AG04450 (cell line): Measurements from ENCODE around the gene CLCN4. TPM values are rescaled to one million over a fixed set of nuclear protein-coding genes. Genes with fewer than 3 reads are reported as not detected.

Experiments used
- CTCF ChIA-PET: fragments of 300-600, 350-600 bp; formaldehyde crosslinking; extraction: SDS; loops from one replicate; lab custom pipeline; 2022; ENCODE audit warnings: antibody characterized with exemption, inconsistent platforms; lab: Charles Lee
- POLR2A ChIA-PET: fragments of 350-600 bp; formaldehyde crosslinking; extraction: SDS; loops from one replicate; lab custom pipeline; 2021; ENCODE audit warnings: antibody characterized with exemption, inconsistent platforms; lab: Yijun Ruan, JAX
- DNase-seq: peaks from one replicate; pipeline ENCODE4 v3.0.0-alpha.2; 2011; ENCODE audit warnings: low read depth, low spot score
- H3K27ac ChIP-seq: one replicate; pipeline ENCODE4 v1.5.1; 2012; ENCODE audit warnings: low read depth, low read length, control low read depth
- H3K27me3 ChIP-seq: one replicate; pipeline ENCODE4 v1.6.0; 2012; ENCODE audit warnings: low read length; ENCODE audit not compliant: control insufficient read depth, insufficient read depth
- H3K4me3 ChIP-seq: 2 replicates; pipeline ENCODE4 v1.5.1; 2011; ENCODE audit warnings: mild to moderate bottlenecking, low read depth, low read length, control low read depth
- H3K9me3 ChIP-seq: 2 replicates; pipeline ENCODE4 v1.5.1; 2012; ENCODE audit warnings: low read length; ENCODE audit not compliant: control insufficient read depth, insufficient read depth
- CTCF ChIP-seq: IDR thresholded peaks from 2 replicates; pipeline ENCODE4 v1.5.1; 2011; ENCODE audit warnings: low read depth, low read length, control low read depth, inconsistent platforms
- polyA plus RNA-seq: library from polyadenylated mRNA; depleted of rRNA; stranded (reverse); fragments of >200 nt; gene quantifications from 2 replicates; pipeline ENCODE4 v1.2.3, GENCODE V29; 2011

The CLCN4 gene
- polyA plus RNA-seq, 1 experiment = 1.5 TPM

GRCh38 chrX:10212395-10212794 lies 55.6 kb downstream of the CLCN4 start:
- DNase-seq = no peak
- TF ChIP-seq CTCF = no peak
- CTCF ChIA-PET = no interaction called here
- no peak overlapping the region for H3K27ac ChIP-seq
- no peak overlapping the region for H3K4me3 ChIP-seq
- H3K27me3 ChIP-seq = no peaks in the 10 kb centered on the region
- POLR2A ChIA-PET = no interaction called here
- no peaks in the 10 kb centered on the region; the same call in 1 of the 2 replicates for H3K9me3 ChIP-seq

- ChIA-PET POLR2A (no interaction called here), CTCF (no interaction called here)
- TF ChIP-seq CTCF = no peak
- H3K4me3 ChIP-seq = no peak overlapping the region
- no peak for DNase-seq
- H3K27ac ChIP-seq = no peak overlapping the region
- H3K27me3 ChIP-seq = no peaks in the 10 kb centered on the region
- no peaks in the 10 kb centered on the region; the same call in 1 of the 2 replicates for H3K9me3 ChIP-seq
These were observed 56.9 kb downstream of the CLCN4 start for GRCh38 chrX:10213716-10214115.

GRCh38 chrX:10216208-10216607 lies 59.4 kb downstream of the CLCN4 start:
- CTCF ChIA-PET = interaction anchor here (1.2 kb wide), 1 partner anchor 8 kb away, joined by 3 read pairs; no protein-coding TSS in a partner anchor

GRCh38 chrX:10217198-10217597 lies 60.4 kb downstream of the CLCN4 start:
- ChIA-PET POLR2A (no interaction called here), CTCF (no interaction called here)
- Histone ChIP-seq H3K4me3 (no peak overlapping the region), H3K27me3 (no peaks in the 10 kb centered on the region), H3K27ac (no peak overlapping the region), H3K9me3 (no peaks in the 10 kb centered on the region; the same call in 1 of the 2 replicates)
- DNase-seq = no peak
- no peak for TF ChIP-seq CTCF

More at GRCh38 chrX:10216208-10216607, 59.4 kb downstream of the CLCN4 start:
- no peak for DNase-seq
- TF ChIP-seq CTCF = no peak
- Histone ChIP-seq H3K4me3 (no peak overlapping the region), H3K27ac (no peak overlapping the region), H3K9me3 (no peaks in the 10 kb centered on the region; the same call in 1 of the 2 replicates), H3K27me3 (no peaks in the 10 kb centered on the region)
- POLR2A ChIA-PET = no interaction called here

- no peak for DNase-seq
- Histone ChIP-seq H3K27me3 (no peaks in the 10 kb centered on the region), H3K4me3 (no peak overlapping the region), H3K9me3 (no peaks in the 10 kb centered on the region), H3K27ac (no peak overlapping the region)
- ChIA-PET CTCF (no interaction called here), POLR2A (no interaction called here)
- no peak for TF ChIP-seq CTCF
These were observed 64.9 kb downstream of the CLCN4 start for GRCh38 chrX:10221651-10222050.
